ENCODE results near the gene VAT1L.
"Not testable (repeated sequence)": the region's sequence is repeated elsewhere in the genome, so short reads cannot be mapped to it uniquely, and the experiment has no call there.

The VAT1L gene

DNA sequence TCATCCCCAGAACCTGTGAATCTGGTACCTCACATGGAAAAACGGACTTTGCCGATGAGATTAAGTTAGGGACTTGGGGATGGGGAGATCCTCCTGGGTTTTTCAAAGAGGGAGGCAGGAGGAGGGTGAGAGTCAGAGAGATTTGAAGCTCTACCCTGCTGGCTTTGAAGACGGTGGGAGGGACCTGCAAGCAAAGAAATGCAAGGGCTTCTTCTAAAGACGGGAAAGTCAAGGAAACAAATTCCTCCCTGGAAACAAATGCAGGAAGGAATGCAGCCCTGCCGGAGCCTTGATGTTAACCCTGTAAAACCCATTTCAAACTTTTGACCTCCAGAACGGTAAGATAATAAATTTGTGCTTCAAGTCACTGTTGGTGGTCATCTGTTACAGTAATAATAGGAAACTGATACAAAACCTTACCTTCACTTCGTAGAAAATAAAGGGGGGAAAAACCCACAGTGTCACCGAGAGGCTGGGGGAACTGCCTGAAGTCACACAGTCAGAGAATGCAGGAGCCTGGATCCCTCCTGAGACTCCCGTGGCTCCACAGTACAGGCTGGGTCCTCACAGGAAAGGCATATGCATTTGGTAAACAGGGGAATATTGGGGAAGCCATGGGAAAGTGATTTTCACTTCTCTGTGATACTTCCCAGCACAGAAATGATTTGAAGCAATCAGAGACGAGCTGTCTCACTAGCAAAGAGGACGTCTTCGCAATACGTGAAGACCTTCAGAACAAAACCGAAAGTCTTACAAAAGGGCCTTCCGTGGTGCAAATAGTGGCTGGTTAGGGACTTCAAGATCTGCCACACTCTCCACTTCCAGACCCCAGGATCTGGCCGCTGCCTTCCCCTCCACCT is 175.1 kb downstream of the VAT1L start:
- DNase-seq, result no peak

DNA sequence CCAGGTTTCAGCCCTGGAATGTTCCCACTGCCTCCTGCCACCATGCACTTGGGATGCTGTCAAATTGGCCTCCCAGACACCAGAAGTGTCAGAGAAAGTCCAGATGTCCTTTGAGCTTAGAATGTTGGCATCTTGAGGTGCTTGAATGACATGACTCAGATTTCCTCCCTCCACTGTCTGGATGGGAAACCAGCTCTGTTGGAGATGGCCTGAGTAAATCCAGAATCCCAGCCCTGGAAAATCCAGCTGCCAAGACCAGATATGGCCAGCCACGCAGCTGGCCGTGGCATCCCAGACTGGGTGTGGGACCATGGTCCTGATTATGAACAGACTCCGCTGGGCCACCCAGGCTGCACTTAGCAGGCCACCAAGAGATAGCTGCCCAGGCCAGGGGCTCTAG is 177.0 kb downstream of the VAT1L start:
- DNase-seq, result no peak

DNA sequence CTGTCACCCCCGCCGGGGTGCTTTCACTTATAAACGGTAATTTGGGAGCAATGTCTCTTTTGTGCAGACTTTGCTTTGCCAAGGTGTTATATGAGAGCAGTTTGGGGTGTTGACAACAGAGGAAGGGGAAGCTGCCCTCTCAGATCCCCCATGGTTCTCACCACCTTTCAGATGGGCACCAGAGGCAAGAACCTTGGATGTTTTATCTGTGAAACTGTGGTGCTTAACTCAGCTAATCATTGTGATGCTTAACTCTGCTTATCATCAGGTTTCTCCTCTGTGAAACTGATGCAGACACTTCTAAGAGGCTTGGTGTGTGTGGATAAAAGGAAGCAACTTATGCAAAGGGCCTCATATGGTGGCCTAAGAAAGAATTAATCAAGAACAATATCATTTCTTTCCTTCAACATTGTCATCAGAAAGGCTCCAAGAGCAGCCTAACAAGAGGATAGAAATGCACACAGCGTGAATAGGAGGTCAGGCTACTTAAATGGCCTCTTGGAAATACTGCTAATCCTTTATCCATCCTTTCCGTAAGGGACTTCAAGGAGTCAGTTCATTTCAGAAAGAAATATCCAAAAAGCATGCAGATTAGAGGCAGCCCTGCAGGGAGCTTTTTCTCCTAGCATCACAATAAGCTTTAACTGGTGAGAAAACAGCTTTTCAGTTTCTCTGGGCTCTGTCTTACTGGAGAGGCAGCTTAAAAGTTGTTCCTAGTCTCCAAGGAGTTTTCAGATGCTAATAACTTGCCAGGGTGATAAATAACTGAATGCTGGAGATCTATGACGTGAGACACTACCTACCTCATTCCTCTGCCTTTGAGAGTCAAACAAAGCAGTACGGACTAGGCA is 178.9 kb downstream of the VAT1L start:
- DNase-seq, result no peak

DNA sequence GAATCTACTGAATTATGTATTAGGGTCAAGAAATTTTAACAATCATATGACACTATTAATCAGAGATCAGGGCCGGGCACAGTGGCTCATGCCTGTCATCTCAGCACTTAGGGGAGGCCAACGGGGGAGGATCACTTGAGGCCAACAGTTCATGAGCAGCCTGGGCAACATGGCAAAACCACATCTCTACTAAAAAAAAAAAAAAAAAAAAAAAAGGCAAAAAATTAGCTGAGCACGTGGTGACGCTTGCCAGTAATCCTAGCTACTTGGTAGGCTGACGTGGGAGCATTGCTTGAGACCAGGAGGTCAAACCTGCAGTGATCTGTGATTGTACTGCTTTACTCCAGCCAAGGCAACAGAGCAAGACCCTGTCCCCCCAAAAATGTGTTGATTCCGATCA is 181.5 kb downstream of the VAT1L start:
- DNase-seq, result no peak

DNA sequence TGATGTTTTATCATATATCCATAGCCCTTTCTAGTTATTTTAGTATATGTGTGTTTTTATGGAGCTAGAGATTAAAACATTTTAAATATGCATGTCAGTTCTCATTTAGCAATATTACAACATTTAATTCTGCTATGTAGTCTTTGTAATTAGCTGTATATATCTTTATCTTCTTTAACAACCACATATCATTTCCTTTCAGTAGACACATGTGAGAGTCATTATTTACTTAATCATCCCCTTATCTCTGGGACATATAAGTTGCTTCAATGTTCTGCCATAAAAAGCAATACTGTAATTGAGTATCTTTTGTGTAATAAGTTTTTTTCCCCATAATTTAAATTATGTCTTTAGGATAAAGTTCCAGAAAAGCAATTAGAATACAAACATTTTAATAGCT is 182.0 kb downstream of the VAT1L start:
- DNase-seq, result no peak

DNA sequence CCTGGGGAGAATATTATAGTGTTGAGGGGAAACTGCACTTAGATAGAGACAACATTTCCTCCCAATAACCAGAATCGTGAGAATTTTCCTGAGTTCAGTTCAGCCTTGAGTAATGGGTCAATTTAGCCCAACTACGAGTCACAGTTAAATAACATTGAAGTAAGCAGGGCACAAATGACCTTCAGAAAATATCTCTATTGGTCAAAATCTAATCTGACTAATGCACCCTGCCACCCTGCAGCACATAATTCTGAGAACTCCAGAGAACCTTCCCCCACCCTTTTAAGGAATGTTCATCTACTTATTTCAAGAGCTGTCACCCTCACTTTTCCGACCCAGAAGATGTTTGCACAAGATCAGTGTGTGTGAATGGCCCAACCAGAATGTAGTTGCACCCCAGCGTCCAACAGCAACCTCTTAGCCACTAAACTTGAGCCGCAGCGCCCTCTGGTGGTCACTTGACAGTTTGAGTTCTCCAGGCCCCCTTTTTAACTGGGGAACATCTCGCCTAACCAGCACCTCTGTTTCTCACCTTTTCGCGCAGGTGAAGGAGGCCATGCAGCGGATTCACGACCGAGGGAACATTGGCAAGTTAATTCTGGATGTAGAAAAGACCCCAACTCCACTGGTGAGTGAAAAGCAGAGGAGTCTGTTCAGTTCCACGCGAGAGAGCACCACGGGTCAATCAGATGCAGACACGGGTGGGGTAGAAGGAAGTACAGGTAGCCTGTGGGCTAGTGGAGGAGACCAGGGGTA is 183.1 kb downstream of the VAT1L start:
- no peak for DNase-seq

DNA sequence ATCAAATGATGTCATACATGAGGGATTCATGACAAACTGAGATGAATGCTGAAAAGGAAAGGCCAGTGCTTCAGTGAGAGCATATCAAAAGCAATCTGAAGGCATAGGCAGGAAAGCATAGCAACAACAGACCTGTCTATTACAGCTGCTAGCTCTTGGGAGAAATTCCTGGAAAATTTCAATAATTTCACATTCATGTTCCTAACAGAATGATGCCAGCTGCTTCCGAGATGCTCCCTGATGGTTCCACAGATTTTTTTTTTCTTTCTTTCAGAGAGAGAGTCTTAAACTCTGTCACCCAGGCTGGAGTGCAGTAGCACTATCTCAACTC is 183.7 kb downstream of the VAT1L start:
- no peak for DNase-seq

DNA sequence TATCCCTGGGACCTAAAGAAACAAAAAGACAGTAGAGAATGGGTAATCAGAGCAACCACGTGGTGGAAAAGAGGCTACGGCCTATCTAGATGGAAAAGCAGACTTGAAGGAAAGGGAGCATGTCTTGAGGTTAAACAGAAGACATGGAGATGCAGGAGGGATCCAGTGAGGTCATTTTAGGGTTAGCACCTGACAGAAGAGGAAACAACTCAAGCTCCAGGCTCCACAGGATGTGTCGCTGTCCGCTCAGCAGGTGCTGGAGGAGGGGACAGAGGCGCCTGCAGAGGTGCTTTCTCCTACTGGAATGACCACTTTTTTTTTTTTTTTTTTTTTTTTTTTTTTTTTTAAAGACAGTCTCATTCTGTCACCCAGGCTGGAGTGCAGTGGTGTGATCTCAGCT is 186.5 kb downstream of the VAT1L start:
- no peak for DNase-seq

DNA sequence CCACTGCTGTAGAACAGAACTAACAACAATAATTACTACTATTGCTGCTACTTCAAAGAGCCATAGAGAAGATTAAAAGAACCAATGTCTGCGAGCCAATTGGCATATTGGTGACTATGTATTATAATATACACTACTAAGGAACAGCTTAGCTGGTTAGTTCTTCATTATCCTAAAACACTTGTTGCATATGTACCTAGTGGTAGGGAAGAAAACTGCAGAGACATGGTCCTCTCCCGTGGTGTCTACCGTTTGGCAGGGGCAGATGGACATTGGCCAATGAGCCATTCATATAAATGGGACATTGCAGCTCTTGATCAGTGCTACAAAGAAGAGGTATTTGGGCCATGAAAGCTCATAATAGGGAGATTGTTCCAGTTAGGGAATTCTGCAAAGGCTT is 187.6 kb downstream of the VAT1L start:
- DNase-seq, result no peak

DNA sequence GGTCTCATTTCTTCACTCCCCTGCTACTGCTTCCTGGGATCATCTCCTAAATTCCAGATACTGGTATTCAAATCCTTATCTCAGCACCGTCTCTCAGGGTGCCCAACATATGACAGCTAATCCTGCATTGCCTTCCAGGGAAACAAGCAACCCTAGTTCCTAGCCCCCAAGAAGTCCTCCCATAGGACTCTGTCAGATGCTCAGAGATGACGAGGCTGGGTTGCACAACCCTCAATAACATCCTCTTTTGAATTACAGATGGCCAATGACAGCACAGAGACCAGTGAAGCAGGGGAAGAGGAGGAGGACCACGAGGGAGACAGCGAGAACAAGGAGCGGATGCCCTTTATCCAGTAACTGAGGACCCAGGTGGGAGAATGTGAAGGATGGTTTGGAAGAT is 189.0 kb downstream of the VAT1L start:
- DNase-seq, result no peak

DNA sequence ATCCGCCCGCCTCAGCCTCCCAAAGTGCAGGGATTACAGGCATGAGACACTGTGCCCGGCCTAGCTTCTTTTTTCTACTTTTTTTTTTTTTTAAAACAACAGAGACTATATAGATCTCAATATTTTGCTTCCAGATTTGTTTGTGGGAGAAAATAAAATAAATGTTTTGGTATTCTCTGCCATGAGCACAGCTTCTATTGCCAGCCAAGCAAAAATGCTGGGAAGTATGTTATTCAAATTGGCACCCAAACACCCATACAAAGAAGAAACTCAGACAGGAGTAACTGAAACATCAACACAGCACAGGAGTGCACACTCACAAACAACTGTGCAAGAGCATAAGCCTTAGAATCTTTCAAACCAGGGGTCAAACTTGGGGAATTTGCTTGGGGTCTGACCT is 196.7 kb downstream of the VAT1L start:
- DNase-seq, result no peak

DNA sequence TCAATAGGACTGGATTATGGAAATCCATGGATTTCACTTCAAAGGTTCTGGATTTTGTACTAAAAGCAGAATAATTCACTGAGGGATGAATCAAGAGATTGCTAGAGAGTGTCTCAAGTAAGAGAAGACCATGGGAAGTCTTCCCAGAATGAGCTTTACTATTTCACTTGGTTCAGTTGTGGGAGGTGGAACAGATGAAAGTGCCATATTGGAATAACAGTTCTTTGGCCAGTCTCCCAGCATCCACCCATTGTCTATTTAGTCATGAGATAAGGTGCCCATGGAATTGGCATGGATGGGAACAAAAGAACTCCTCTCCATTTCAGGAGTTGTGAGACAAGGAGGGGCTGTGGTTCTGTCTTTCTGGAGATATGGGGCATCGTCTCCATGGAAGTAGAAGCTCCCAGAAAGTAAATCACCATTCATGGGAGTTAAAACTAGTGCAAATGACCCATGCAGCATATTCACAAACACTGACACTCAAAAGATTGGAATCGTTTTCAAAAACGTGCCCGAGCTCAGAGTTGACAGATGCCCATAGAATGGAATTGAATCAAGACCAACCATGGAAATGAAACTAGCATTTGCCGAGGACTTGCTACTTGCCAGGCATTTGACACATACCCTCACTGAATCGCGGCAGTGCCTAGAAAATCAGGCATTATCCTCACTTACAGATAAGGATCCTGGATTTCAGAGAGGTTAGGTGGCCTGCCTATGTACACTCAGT is 197.8 kb downstream of the VAT1L start:
- DNase-seq, result no peak

DNA sequence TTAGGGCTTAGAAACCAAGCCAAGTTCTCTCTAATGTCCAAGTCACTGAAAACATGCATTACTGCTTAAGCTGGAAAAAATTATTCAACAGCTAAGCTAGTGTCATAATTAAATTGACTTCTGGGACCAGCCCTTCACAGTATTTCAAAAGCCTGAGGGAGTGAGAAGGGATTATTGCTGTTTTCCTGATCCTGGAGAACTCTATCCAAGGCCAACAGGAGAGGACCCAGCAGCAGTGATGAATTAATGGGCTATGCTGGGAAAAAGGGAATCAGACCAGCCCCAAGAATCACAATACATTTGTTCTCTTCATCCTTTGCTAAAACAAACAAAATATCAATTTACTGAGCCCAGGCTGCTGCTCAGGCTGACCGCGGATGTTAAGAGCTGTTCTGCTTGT is 199.4 kb downstream of the VAT1L start:
- DNase-seq, result no peak

DNA sequence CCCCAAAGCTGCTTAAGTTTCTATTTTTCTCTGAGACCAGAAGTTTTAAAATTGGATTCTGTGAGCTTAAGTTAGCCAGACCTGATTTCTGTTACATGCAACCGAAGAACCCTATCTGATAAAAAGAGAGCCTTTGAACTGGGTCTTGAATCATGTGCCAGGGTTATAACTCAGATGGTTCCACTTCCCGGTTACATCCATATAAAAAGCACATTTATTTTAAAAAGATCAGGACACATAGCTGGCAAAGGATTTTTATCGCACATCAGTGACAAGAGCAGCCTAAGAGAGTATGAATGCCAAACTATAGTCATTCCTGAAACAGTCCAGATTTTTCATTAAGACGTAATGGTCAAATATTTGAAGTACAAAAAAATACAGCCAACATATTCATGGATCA is 201.5 kb downstream of the VAT1L start:
- no peak for DNase-seq

DNA sequence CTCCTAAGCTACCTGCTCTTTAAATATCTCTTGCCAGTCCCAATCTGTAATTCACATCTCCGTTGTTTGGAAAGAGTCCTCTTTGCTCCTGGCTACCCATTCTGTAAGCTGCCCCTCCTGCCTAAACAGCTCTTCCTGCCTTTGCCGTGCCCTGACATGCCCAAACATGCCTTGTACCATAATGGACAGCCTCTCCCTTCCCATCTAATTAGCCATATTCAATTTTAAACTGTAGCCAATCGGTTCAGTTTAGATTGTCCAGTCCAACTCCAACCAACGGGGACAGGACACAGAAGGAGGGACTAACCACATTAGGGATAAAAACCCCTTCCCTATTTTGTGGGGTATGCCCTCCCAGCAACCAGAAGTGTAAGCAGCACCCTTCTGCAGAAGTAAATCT is 203.3 kb downstream of the VAT1L start:
- DNase-seq, result no peak

DNA sequence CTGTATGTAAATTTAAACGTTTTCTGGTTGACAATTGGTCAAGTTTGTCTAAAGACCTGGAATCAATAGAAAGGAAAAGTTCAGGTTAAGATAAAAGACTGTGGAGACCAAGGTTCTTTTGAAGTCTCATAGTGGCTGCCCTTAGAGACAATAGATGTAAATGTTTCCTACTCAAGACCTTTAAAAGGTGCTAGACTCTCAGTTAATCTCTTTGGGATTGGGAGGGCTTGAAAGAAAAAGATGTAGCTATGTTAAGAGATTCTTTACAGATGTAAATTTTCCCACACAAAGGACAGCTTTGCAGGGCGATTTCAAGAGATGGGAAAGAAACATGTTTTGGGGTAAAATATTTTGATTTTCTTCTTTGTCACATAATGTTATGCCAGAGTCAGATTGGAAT is 204.0 kb downstream of the VAT1L start:
- not testable (repeated sequence) for DNase-seq

DNA sequence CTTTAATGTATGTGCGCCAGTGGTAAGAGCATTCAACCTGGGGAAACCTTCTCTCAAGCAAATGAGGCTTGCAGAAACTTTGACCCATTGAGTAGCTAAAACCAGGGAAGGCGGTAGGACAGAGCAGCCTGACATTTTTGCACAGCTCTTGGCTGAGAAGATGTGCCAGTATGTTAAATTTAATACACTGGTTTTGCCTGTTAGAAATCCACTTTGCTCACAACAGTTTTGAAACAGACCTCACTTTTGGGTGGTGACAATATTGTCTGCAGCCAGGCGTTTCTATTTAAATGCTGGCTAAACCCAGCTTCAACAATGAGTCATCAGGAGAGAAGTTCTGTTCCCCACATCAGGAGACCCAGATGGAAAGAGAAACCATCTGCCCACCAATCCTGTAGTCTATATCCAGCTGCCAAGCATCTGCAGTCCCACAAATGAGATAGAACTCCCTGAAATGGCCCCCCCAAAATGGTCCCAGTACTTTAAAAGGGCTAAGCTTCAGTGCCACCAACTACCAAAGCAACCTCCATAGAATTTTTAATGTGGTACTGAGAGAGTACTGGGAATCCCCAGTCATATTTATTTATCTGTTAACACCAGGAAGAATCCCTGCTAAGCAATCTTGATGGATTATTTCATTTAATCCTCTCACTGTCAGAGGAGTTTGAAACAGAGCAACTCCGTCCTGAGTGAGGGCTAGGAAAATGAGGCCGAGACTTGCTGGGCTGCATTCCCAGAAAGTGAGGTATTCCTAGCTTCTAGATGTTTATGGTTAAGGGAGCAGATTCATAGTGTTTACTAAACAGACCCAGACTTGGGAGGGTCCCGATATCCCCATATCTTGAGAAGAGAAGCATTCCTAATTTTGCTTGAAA is 205.0 kb downstream of the VAT1L start:
- no peak for DNase-seq

DNA sequence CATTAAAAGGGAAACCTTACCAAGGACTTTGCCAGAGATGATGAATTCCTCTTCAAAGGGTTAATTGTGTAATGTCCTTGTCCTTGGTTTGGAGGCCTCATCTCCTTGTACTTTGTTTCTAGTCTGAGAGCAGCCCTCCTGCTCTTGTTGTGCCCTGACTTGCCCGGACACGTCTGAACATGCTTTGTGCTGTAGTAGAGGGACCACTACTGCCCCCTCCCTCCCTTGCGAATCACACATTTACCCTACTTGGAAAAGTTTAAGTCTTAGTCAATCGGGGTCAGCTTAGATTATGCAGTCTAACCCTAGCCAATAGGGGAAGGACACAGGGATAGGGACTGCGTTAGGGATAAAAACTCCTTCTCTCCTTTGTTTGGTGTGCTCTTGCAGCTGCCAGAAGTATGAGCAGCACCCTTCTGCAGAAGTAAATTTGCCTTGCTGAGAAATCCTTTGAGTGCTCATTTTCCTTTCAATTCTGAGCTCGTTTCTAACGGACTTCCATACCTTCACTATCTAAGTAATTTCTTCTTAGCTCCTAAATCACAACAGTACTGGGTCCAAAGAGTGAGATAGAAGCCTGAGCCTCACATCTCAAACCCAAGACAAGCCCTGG is 207.6 kb downstream of the VAT1L start:
- DNase-seq, result no peak

DNA sequence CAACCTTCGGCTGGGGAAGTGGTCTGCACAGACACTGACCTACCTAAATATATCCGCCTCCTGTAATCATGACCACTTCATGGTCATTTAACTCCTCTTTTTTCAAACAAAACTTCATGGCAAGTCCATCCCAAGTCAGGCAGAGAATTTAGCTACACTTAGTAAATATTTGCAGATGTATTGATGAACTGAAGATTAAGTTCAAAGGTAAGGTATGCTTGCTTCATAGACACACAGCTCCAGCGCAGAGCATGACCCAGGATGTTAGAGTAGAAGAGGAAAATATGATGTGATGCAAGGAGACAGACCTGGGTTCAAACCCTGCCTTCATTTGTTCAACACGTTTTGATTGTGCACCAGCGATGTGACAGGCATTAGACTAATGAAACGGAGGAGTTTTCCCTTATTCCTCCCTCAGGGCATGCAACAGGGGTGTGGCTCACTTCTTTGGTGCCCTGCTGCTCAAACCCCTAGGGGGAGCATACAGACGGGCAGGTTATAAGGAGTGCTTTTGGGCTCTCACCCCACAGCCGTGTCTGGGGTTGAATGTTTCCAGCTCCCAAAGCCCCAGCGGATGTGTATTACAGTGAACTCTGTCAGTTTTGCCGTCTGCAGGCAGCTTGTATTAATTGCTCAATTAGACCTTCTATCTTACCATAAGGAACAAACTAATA is 210.1 kb downstream of the VAT1L start:
- DNase-seq, result no peak

DNA sequence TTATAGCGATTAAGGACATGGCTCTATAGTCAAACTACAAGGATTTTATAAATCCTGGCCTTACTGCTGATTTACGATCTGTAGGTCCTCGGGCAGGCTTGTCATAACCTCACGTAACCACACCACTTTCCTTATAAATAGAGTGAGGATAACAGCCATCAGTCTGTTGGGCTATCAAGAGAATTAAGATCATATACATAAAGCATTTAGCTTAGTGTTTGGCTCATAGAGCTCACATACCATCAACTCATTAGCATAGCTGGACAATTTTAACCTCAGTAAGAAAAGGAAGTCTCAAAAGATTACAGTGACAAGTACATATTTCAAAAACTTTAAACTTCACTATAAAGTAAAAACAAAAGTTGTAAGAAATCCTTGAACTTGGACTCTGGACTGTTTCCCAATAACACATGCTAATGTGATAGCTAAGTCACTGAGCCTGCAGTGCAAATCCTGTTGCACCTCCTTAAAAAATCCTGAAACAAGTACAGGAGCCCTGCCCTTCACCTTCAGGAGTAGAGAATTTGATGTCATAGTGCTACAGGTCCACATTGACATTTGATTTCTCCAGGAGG is 213.2 kb downstream of the VAT1L start:
- DNase-seq, result no peak
